ENCODE results near the gene TCF7L1.
A peak's percentile ranks its signal among the peaks of the same experiment; 100 is the strongest.

The TCF7L1 gene

DNA sequence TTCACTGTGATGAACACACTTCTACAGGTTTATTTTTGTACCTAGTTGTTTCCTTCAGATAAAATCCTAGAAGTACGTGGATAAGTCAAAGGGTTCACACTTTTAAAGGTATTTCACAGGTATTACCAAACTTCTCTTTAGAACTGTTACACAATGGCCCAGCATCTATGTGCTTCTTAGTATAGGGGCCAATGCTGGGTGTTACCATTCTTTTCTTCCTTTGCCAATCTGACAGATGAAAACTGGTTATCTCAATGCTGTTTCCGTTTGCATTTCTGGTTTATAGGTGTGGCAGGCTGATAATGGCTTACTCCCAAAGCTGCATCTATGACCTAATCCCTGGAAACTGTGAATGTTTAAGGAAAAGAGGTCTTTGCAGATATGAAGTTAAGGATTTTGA is 2.8 kb upstream of the TCF7L1 start:
- DNase-seq (ENCODE audit: extremely low read depth, low read depth) = no peak
- H3K4me3 ChIP-seq (replicated peaks; ENCODE audit: low read depth, low read length) = no peak overlapping the region
- TF ChIP-seq, protein P1, sequence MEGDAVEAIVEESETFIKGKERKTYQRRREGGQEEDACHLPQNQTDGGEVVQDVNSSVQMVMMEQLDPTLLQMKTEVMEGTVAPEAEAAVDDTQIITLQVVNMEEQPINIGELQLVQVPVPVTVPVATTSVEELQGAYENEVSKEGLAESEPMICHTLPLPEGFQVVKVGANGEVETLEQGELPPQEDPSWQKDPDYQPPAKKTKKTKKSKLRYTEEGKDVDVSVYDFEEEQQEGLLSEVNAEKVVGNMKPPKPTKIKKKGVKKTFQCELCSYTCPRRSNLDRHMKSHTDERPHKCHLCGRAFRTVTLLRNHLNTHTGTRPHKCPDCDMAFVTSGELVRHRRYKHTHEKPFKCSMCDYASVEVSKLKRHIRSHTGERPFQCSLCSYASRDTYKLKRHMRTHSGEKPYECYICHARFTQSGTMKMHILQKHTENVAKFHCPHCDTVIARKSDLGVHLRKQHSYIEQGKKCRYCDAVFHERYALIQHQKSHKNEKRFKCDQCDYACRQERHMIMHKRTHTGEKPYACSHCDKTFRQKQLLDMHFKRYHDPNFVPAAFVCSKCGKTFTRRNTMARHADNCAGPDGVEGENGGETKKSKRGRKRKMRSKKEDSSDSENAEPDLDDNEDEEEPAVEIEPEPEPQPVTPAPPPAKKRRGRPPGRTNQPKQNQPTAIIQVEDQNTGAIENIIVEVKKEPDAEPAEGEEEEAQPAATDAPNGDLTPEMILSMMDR (IDR thresholded peaks at IDR 0.05; ENCODE audit: low read depth, low read length, missing control alignments) = no peak

DNA sequence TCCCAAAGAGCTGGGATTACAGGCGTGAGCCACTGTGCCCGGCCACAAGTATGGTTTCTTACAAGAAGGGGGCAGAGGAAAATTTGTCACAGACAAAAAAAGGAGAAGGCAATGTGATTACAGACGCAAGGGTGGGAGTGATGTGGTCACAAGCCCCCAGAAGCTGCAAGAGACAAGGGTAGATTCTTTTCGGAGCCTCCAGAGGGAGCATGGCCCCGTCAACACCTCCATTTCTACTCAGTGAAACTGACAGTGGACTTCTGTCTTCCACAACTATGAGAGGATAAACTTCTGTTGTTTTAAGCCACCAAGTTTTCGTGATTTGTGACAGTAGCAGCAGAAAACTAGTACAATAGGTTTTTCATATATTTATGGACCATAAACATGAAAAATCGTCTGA is 2.1 kb upstream of the TCF7L1 start:
- TF ChIP-seq, protein P1 (IDR thresholded peaks at IDR 0.05; ENCODE audit: low read depth, low read length, missing control alignments) = peak; percentile 52
- no peak overlapping the region for H3K4me3 ChIP-seq (replicated peaks; ENCODE audit: low read depth, low read length)
- DNase-seq (ENCODE audit: extremely low read depth, low read depth) = no peak

DNA sequence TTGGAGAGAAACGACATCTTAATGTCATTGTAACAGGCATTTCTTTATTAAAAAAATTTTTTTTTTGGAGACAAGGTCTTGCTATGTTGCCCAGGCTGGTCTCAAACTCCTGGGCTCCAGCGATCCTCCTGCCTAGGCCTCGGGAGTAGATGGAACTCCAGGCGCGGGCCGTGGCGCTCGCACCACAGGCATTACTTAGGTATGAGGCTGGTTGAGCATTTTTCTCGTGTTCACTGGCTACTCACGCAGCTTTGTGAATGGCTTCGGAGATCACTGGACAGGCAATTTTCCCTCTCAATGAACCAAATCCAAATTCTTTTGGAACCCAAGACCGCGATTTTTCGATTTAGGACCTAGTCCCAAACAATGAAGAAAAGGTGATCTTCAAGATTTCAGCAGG is 795 bp upstream of the TCF7L1 start:
- TF ChIP-seq, protein P1 (IDR thresholded peaks at IDR 0.05; ENCODE audit: low read depth, low read length, missing control alignments) = no peak
- H3K4me3 ChIP-seq (replicated peaks; ENCODE audit: low read depth, low read length) = peak overlapping the region; percentile 47
- no peak for DNase-seq (ENCODE audit: extremely low read depth, low read depth)

DNA sequence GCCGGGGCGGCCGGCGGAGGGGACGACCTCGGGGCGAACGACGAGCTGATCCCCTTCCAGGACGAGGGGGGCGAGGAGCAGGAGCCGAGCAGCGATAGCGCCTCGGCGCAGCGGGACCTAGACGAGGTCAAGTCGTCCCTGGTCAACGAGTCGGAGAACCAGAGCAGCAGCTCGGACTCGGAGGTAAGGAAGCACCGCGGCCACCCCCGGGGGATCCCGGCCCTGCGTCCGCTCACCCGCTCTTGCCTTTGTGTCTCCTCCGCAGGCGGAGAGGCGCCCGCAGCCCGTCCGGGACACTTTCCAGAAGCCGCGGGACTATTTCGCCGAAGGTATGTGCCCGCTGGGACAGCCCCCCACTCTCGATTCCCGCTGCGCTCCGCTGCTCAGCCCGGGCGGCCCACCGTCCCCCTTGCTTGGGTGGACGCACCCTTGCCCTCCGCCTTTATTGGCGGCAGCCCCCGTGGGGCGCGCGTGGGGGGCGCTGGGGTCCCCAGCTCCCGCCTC is 611 bp downstream of the TCF7L1 start:
- H3K4me3 ChIP-seq (replicated peaks; ENCODE audit: low read depth, low read length) = peak overlapping the region; percentile 53
- no peak for DNase-seq (ENCODE audit: extremely low read depth, low read depth)
- TF ChIP-seq, protein P1 (IDR thresholded peaks at IDR 0.05; ENCODE audit: low read depth, low read length, missing control alignments) = no peak

DNA sequence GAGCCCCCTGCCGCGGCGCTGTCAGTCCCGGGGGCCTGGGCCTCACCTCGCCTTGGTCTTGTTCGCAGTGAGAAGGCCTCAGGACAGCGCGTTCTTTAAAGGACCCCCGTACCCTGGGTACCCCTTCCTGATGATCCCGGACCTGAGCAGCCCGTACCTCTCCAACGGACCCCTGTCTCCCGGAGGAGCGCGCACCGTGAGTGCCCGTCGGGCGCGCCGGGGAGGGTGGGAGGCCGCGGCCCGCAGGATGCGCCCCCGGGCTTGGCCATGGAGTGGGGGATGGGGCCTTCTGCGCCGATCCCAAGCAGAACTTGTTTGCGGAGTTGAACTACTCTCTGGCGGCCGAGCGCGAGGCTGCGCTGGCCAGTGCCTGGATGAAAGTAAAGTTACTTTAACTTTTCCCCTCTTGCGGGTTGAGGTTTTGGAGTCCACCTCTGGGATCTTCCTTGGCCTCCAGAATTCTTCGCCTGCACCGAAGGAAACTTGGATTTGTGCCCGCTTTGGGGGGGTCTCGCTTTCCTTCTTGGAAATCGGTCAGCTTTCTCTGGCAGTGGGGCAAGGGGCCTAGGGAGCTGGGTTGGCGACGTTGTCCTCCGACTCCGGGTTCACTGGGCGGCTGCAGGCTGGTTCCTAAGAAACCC is 1.2 kb downstream of the TCF7L1 start:
- DNase-seq (ENCODE audit: extremely low read depth, low read depth) = no peak

DNA sequence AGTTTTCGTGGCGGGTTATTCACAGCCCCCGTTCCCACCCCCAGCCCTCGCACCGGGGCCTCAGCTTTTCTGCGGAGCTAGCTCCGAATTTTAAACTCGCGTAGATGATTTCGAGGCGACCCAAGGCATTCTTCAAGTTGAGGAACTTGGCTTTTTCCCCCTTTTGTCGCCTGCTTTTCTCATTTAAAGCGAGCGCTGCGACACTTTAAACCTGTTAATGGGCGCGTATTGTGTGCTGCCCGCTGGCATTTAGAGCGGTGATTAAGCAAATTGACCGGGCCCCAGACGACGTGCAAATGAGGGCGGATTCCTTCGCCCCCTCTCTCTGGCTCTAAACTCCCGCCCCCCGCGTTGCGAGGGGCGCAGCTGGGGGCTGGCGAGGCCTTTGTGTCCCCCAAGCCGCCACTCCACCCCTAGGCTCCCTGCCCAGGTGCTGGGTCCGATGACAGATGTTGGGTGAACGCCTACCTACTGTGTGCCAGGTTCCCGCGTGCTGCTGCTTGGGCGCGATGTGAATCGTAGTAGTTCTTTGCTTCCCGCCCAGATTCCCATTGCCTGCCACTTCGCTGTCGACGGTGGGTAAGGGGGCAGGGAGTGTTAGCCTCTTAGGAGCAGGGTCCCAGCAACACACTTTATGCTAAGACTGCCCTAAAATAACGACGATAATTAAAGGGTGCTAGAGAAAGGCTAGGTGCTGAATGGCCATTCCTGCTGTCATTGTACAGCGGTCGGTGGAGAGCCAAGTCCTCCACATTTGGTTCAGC is 1.9 kb downstream of the TCF7L1 start:
- TF ChIP-seq, protein P1 (IDR thresholded peaks at IDR 0.05; ENCODE audit: low read depth, low read length, missing control alignments) = no peak
- peak overlapping the region; percentile 53 for H3K4me3 ChIP-seq (replicated peaks; ENCODE audit: low read depth, low read length)
- no peak for DNase-seq (ENCODE audit: extremely low read depth, low read depth)

More for the DNA sequence above, 1.2 kb downstream of the TCF7L1 start:
- peak overlapping the region; percentile 53 for H3K4me3 ChIP-seq (replicated peaks; ENCODE audit: low read depth, low read length)
- TF ChIP-seq, protein P1 (IDR thresholded peaks at IDR 0.05; ENCODE audit: low read depth, low read length, missing control alignments) = no peak
